HepG2 (cell line): ENCODE results near the gene MRM3. TPM values are rescaled to one million over a fixed set of nuclear protein-coding genes. Genes with fewer than 3 reads are reported as not detected.

ENCODE experiments used
- AFF4 ChIP-seq: sonication (generic); formaldehyde crosslinking; IDR thresholded peaks from 2 replicates; pipeline ENCODE4 v1.4.0; 2020; ENCODE audit warnings: missing genetic modification reagents
- ATM ChIP-seq: fragments of 450-650 bp; IDR thresholded peaks from 2 replicates; pipeline ENCODE4 v1.7.1; 2017; ENCODE audit warnings: mild to moderate bottlenecking, borderline replicate concordance
- CEBPZ ChIP-seq: IDR thresholded peaks from 2 replicates; pipeline ENCODE4 v1.6.1; 2012; ENCODE audit warnings: low read length, improper control_type of control experiment
- ELF1 ChIP-seq: sonication (generic); formaldehyde crosslinking; IDR thresholded peaks from 2 replicates; pipeline ENCODE4 v1.4.0; 2020; ENCODE audit warnings: missing genetic modification reagents
- MZF1 ChIP-seq: sonication (generic); formaldehyde crosslinking; IDR thresholded peaks from 2 replicates; pipeline ENCODE4 v1.8.1; 2023; ENCODE audit warnings: mild to moderate bottlenecking, missing genetic modification reagents, borderline replicate concordance
- NAIF1 ChIP-seq: sonication (generic); formaldehyde crosslinking; IDR thresholded peaks from 2 replicates; pipeline ENCODE4 v1.5.0; 2020; ENCODE audit warnings: mild to moderate bottlenecking, missing genetic modification reagents, borderline replicate concordance
- NCOA2 ChIP-seq: sonication (generic); formaldehyde crosslinking; IDR thresholded peaks from 2 replicates; pipeline ENCODE4 v1.8.0; 2022; ENCODE audit warnings: inconsistent platforms
- PITX1 ChIP-seq: sonication (generic); formaldehyde crosslinking; IDR thresholded peaks from 2 replicates; pipeline ENCODE4 v1.5.1; 2020; ENCODE audit warnings: mild to moderate bottlenecking, missing genetic modification reagents
- PRDM15 ChIP-seq: sonication (generic); formaldehyde crosslinking; IDR thresholded peaks from 2 replicates; pipeline ENCODE4 v1.4.0; 2020; ENCODE audit warnings: missing genetic modification reagents
- ZFP90 ChIP-seq: sonication (generic); formaldehyde crosslinking; IDR thresholded peaks from 2 replicates; pipeline ENCODE4 v1.8.0; 2022; ENCODE audit warnings: missing genetic modification reagents, mild to moderate bottlenecking, inconsistent platforms, borderline replicate concordance
- ZMYM4 ChIP-seq: sonication (generic); formaldehyde crosslinking; IDR thresholded peaks from 2 replicates; pipeline ENCODE4 v1.8.1; 2023; ENCODE audit warnings: mild to moderate bottlenecking, missing genetic modification reagents
- ZNF367 ChIP-seq: sonication (generic); formaldehyde crosslinking; IDR thresholded peaks from 2 replicates; pipeline ENCODE4 v1.4.0; 2020; ENCODE audit warnings: missing genetic modification reagents, borderline replicate concordance
- ZNF772 ChIP-seq: sonication (generic); formaldehyde crosslinking; IDR thresholded peaks from 2 replicates; pipeline ENCODE4 v1.5.0; 2020; ENCODE audit warnings: mild to moderate bottlenecking, missing genetic modification reagents
- ZNF83 ChIP-seq: sonication (generic); formaldehyde crosslinking; IDR thresholded peaks from 2 replicates; pipeline ENCODE4 v1.4.0; 2020; ENCODE audit warnings: missing genetic modification reagents, mild to moderate bottlenecking, borderline replicate concordance
- polyA plus RNA-seq, 8 experiments: library from polyadenylated mRNA; depleted of rRNA in 3 of 8; stranded (reverse) in 7 of 8; unstranded in 1 of 8; fragments of >200 nt; fragmentation: Illumina TruSeq in 4 of 8; extraction: Trizol in 4 of 8; gene quantifications; 2 replicates each; pipeline versions ENCODE4 v1.2.1 to v1.2.3, GENCODE V29; 2011 to 2016; ENCODE audit warnings: low read depth in 4 of 8, missing spikeins in 1 of 8, mixed read lengths in 1 of 8; ENCODE audit not compliant: insufficient read depth in 1 of 8
- total RNA-seq, 5 experiments: library from RNA; depleted of rRNA; stranded (reverse); fragments of >200 nt; fragmentation: Illumina TruSeq; extraction: Trizol; gene quantifications; 2 replicates each; pipeline ENCODE4 v1.2.3, GENCODE V29; 2016; ENCODE audit warnings: low read depth in 1 of 5
- TF ChIP-seq, protein P1 (sequence below): IDR thresholded peaks from 2 replicates; pipeline ENCODE4 v1.6.1; 2016; ENCODE audit warnings: missing biosample characterization, missing genetic modification reagents, low read depth

MRM3 gene
- total and polyA plus RNA-seq, 2 of the 13 experiments (the other 11 are each of a cell fraction or from before 2014, with no cell fraction given) = 12.3 to 25.5 TPM

GRCh38 chr17:752002-752619, 30.0 kb upstream of the MRM3 start, which contains the start of gene GEMIN4 (continued):
- TF ChIP-seq CEBPZ (no peak), AFF4 (CRISPR knock-in tag) (no peak), ZMYM4 (CRISPR knock-in tag) (peak; percentile 78; the same call in 1 of the 2 replicates), ZFP90 (CRISPR knock-in tag) (peak; percentile 26; the same call in 1 of the 2 replicates), NCOA2 (CRISPR knock-in tag) (no peak; the same call in 1 of the 2 replicates), ELF1 (CRISPR knock-in tag) (peak; percentile 85), ZNF367 (no peak), MZF1 (CRISPR knock-in tag) (no peak), ZNF83 (CRISPR knock-in tag) (no peak), ATM (no peak), PITX1 (CRISPR knock-in tag) (no peak), NAIF1 (CRISPR knock-in tag) (no peak), ZNF772 (CRISPR knock-in tag) (no peak), PRDM15 (CRISPR knock-in tag) (no peak)
- TF ChIP-seq, protein P1, sequence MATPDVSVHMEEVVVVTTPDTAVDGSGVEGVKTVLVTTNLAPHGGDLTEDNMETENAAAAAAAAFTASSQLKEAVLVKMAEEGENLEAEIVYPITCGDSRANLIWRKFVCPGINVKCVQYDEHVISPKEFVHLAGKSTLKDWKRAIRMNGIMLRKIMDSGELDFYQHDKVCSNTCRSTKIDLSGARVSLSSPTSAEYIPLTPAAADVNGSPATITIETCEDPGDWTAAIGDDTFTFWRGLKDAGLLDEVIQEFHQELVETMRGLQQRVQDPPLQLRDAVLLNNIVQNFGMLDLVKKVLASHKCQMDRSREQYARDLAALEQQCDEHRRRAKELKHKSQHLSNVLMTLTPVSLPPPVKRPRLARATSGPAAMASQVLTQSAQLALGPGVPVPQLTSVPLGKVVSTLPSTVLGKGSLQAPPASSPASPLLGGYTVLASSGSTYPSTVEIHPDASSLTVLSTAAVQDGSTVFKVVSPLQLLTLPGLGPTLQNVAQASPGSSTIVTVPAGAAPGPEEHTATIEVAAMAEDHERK (CRISPR knock-in tag) = no peak; the same call in 1 of the 2 replicates
